HepG2 (cell line): Measurements from ENCODE around the gene PDE4D. TPM values are rescaled to one million over a fixed set of nuclear protein-coding genes. Genes with fewer than 3 reads are reported as not detected.

ENCODE experiments used
- ATAC-seq: fragments of 200-7000 bp; cut with Tn5 transposase; 3 replicates; pipeline ENCODE4 v1.9.1; 2020; ENCODE audit warnings: mild to moderate bottlenecking, moderate library complexity
- BruUV-seq: library from RNA; stranded (reverse); fragments of 400-500 nt; replicated peaks from 2 replicates; lab custom pipeline; 2021; lab: Mats Ljungman, UMichigan
- CTCF ChIA-PET: fragments of 300-600 bp; formaldehyde crosslinking; extraction: SDS; loops from one replicate; lab custom pipeline; 2021; ENCODE audit warnings: low total read pairs, inconsistent platforms, low intra/inter-chr PET ratio; lab: Yijun Ruan, JAX
- POLR2A ChIA-PET: fragments of 350-600 bp; sonication (Branson Sonifier 250); formaldehyde crosslinking; loops from one replicate; lab custom pipeline; 2020; ENCODE audit warnings: antibody characterized with exemption, inconsistent platforms; lab: Yijun Ruan, JAX
- DNase-seq: peaks from one replicate; pipeline ENCODE4 v3.0.0-alpha.2; 2015; ENCODE audit warnings: low spot score
- FAIRE-seq: peaks from 3 replicates; lab custom pipeline; 2011; peaks lifted over from hg19 to GRCh38; lab: Jason Lieb, UNC
- H2AFZ ChIP-seq: one replicate; pipeline ENCODE4 v1.6.1; 2011; ENCODE audit warnings: low read length, inconsistent platforms
- H3K27ac ChIP-seq: fragments of 300-600 bp; 3 replicates; pipeline ENCODE4 v1.8.0; 2011; ENCODE audit warnings: mixed run types, mild to moderate bottlenecking, mixed read lengths, low read length, inconsistent platforms; ENCODE audit not compliant: insufficient read depth; ENCODE audit errors: extremely low read length
- H3K27me3 ChIP-seq, 2 experiments: fragments of 200-600 bp in 1 of 2; 2 replicates in 1 of 2; 3 replicates in 1 of 2; pipeline versions ENCODE4 v1.6.0 to v1.8.0; 2011; ENCODE audit warnings: low read length in 2 of 2, mild to moderate bottlenecking in 2 of 2, moderate library complexity in 2 of 2, inconsistent platforms in 1 of 2; ENCODE audit not compliant: insufficient read depth in 2 of 2, control insufficient read depth in 1 of 2
- H3K36me3 ChIP-seq, 2 experiments: fragments of 200-600 bp in 1 of 2; replicated peaks in 1 of 2; 2 replicates in 1 of 2; 3 replicates in 1 of 2; pipeline versions ENCODE4 v1.5.1 to v1.8.0; 2011; ENCODE audit warnings: low read length in 2 of 2, inconsistent platforms in 1 of 2; ENCODE audit not compliant: insufficient read depth in 2 of 2, control insufficient read depth in 1 of 2
- H3K4me1 ChIP-seq: 2 replicates; pipeline ENCODE4 v1.5.1; 2012; ENCODE audit warnings: low read length, inconsistent platforms; ENCODE audit not compliant: insufficient read depth
- H3K4me2 ChIP-seq: 2 replicates; pipeline ENCODE4 v1.6.0; 2011; ENCODE audit warnings: low read depth, low read length, inconsistent platforms
- H3K4me3 ChIP-seq, 3 experiments: fragments of 200-600 bp in 1 of 3; sonication (generic), shearing (Covaris generic) in 1 of 3; replicated peaks in 1 of 3; 2 replicates each; pipeline ENCODE4 v1.5.1; 2011 to 2016; ENCODE audit warnings: low read length in 3 of 3, inconsistent platforms in 2 of 3, low read depth in 2 of 3, mild to moderate bottlenecking in 2 of 3, control low read depth in 1 of 3, mixed read lengths in 1 of 3; ENCODE audit not compliant: insufficient read depth in 1 of 3
- H3K79me2 ChIP-seq: one replicate; pipeline ENCODE4 v1.6.1; 2011; ENCODE audit warnings: low read length, inconsistent platforms; ENCODE audit not compliant: insufficient read depth
- H3K9ac ChIP-seq: 2 replicates; pipeline ENCODE4 v1.6.0; 2011; ENCODE audit warnings: mild to moderate bottlenecking, low read depth, low read length, inconsistent platforms; ENCODE audit not compliant: insufficient read depth
- H3K9me3 ChIP-seq: 2 replicates; pipeline ENCODE4 v1.5.1; 2012; ENCODE audit warnings: mild to moderate bottlenecking, low read length
- H4K20me1 ChIP-seq: 2 replicates; pipeline ENCODE4 v1.6.0; 2011; ENCODE audit warnings: inconsistent platforms, mild to moderate bottlenecking, low read length, moderate library complexity; ENCODE audit not compliant: insufficient read depth
- CAMTA2 ChIP-seq: sonication (generic); formaldehyde crosslinking; IDR thresholded peaks from 2 replicates; pipeline ENCODE4 v1.4.0; 2020; ENCODE audit warnings: mild to moderate bottlenecking, missing genetic modification reagents, borderline replicate concordance
- FOXA1 ChIP-seq, 2 experiments: fragments of 450-650 bp in 1 of 2; sonication (generic) in 1 of 2; formaldehyde crosslinking in 1 of 2; IDR thresholded peaks; 2 replicates each; pipeline versions ENCODE4 v1.4.0 to v1.6.1; 2016 to 2020; ENCODE audit warnings: missing genetic modification reagents in 1 of 2
- GPN1 ChIP-seq: sonication (generic); formaldehyde crosslinking; IDR thresholded peaks from 2 replicates; pipeline ENCODE4 v1.5.1; 2020; ENCODE audit warnings: missing genetic modification reagents, borderline replicate concordance
- GTF3A ChIP-seq: sonication (generic); formaldehyde crosslinking; conservative IDR thresholded peaks from 2 replicates; pipeline ENCODE4 v1.4.0; 2020; ENCODE audit warnings: mild to moderate bottlenecking, missing genetic modification reagents
- NFE2L1 ChIP-seq: sonication (generic); formaldehyde crosslinking; IDR thresholded peaks from 2 replicates; pipeline ENCODE4 v1.4.0; 2020; ENCODE audit warnings: missing genetic modification reagents, mild to moderate bottlenecking, borderline replicate concordance
- NFIC ChIP-seq: IDR thresholded peaks from 2 replicates; pipeline ENCODE4 v1.6.1; 2012; ENCODE audit warnings: mild to moderate bottlenecking, low read length, inconsistent platforms
- REL ChIP-seq: sonication (generic); formaldehyde crosslinking; conservative IDR thresholded peaks from 2 replicates; pipeline ENCODE4 v1.8.0; 2022; ENCODE audit warnings: mild to moderate bottlenecking, missing genetic modification reagents, moderate library complexity
- SCMH1 ChIP-seq: sonication (generic); formaldehyde crosslinking; IDR thresholded peaks from 2 replicates; pipeline ENCODE4 v1.9.0; 2021; ENCODE audit warnings: missing genetic modification reagents, mild to moderate bottlenecking, borderline replicate concordance
- TBL1XR1 ChIP-seq: fragments of 150-350 bp; IDR thresholded peaks from 2 replicates; pipeline ENCODE4 v1.6.1; 2014; ENCODE audit warnings: borderline replicate concordance, low read length; ENCODE audit not compliant: partially characterized antibody
- ZNF124 ChIP-seq: sonication (generic); formaldehyde crosslinking; IDR thresholded peaks from 2 replicates; pipeline ENCODE4 v1.4.0; 2020; ENCODE audit warnings: missing genetic modification reagents
- ZNF264 ChIP-seq: sonication (generic); formaldehyde crosslinking; IDR thresholded peaks from 2 replicates; pipeline ENCODE4 v1.4.0; 2020; ENCODE audit warnings: missing genetic modification reagents
- ZNF543 ChIP-seq: sonication (generic); formaldehyde crosslinking; IDR thresholded peaks from 2 replicates; pipeline ENCODE4 v1.4.0; 2020; ENCODE audit warnings: mild to moderate bottlenecking, missing genetic modification reagents
- ZNF766 ChIP-seq: sonication (generic); formaldehyde crosslinking; IDR thresholded peaks from 2 replicates; pipeline ENCODE4 v1.5.0; 2020; ENCODE audit warnings: missing genetic modification reagents, borderline replicate concordance
- WGBS: methylation state at CpG from one replicate; pipeline ENCODE4 v1.1.6; 2017; ENCODE audit warnings: low lambda C conversion rate; 5-methylcytosine and 5-hydroxymethylcytosine counted together
- in situ Hi-C: cut with HindIII; loops from 2 replicates; pipeline ENCODE4 v1.10.0; 2017; ENCODE audit warnings: low pct_unique_long_range_greater_than_20kb; ENCODE audit not compliant: extremely low pct_ligation_motif_present
- intact Hi-C: fragments of 100-400 bp; cut with micrococcal nuclease; formaldehyde crosslinking; loops from one replicate; pipeline ENCODE4 v1.10.0; 2022; ENCODE audit not compliant: unreplicated experiment
- polyA plus RNA-seq, 8 experiments: library from polyadenylated mRNA; depleted of rRNA in 3 of 8; stranded (reverse) in 7 of 8; unstranded in 1 of 8; fragments of >200 nt; fragmentation: Illumina TruSeq in 4 of 8; extraction: Trizol in 4 of 8; gene quantifications; 2 replicates each; pipeline versions ENCODE4 v1.2.1 to v1.2.3, GENCODE V29; 2011 to 2016; ENCODE audit warnings: low read depth in 4 of 8, missing spikeins in 1 of 8, mixed read lengths in 1 of 8; ENCODE audit not compliant: insufficient read depth in 1 of 8
- total RNA-seq, 5 experiments: library from RNA; depleted of rRNA; stranded (reverse); fragments of >200 nt; fragmentation: Illumina TruSeq; extraction: Trizol; gene quantifications; 2 replicates each; pipeline ENCODE4 v1.2.3, GENCODE V29; 2016; ENCODE audit warnings: low read depth in 1 of 5
- TF ChIP-seq, protein P1 (sequence below): IDR thresholded peaks from 2 replicates; pipeline ENCODE4 v1.6.1; 2016

PDE4D gene
- total and polyA plus RNA-seq, 2 of the 13 experiments (the other 11 are each of a cell fraction or from before 2014, with no cell fraction given) = 7.0 to 12.2 TPM

DNA sequence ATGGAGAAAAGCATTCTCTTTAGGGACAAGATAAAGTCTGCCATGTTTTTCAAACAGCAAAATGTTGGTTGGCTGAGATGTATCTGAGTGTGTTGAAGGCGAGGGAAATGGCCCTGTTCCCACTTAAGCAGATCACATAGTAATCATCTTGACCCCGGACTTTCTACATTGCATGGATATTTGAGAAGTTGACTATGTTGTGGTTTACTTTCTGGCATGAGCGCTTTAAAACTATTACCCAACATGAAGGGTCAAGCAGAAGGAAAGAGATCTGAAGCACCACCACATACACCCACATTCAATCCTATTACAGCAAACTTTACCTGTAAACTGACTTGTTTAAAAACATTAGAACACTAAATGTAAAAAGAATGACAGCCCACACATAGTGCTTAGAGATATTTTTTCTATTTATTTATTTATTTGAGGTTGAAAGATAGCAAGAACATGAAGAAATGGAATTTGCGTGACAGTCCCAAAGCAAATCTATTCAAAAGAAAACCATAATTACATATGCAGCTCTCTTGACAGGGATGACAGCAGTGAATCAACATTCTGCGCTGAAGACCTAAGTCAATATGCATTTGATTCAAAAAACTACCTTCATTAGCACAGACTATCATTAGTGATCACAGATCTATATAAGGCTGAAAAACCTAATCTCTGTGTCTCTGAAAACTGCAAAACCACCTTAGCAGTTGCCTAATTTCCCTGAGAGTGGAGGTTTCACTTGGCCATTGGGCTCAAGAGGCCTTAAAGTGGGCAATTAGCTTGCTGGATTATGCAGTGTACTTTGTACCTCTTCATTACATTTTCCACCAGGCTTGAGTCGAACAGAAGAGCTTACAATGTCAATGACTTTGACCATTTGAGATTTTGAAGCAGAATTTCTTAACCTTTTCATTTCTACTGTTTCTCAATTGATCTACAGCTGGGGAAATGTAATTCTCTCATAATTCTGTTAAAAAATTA, 195.0 kb downstream of the PDE4D start:
- H3K36me3 ChIP-seq = no peaks in the 10 kb centered on the region
- intact Hi-C loops (no loop called here), in situ Hi-C loops (no loop called here)
- no TSS peak for BruUV-seq
- no peaks in the 10 kb centered on the region for H4K20me1 ChIP-seq
- ChIA-PET CTCF (no interaction called here), POLR2A (no interaction called here)
- H3K9ac ChIP-seq = no peak overlapping the region
- H3K4me2 ChIP-seq = no peak overlapping the region
- no peak overlapping the region for H2AFZ ChIP-seq
- no peaks in the 10 kb centered on the region for H3K27me3 ChIP-seq
- H3K4me3 ChIP-seq = no peak overlapping the region
- TF ChIP-seq SCMH1 = no peak
- no peaks in the 10 kb centered on the region for H3K4me1 ChIP-seq
- no peak for ATAC-seq
- H3K79me2 ChIP-seq = no peaks in the 10 kb centered on the region
- FAIRE-seq = no peak
- WGBS = 66% methylated on average over 6 of the region's 6 CpGs
- H3K9me3 ChIP-seq = no peaks in the 10 kb centered on the region
- no peak overlapping the region for H3K27ac ChIP-seq
- no peak for DNase-seq

DNA sequence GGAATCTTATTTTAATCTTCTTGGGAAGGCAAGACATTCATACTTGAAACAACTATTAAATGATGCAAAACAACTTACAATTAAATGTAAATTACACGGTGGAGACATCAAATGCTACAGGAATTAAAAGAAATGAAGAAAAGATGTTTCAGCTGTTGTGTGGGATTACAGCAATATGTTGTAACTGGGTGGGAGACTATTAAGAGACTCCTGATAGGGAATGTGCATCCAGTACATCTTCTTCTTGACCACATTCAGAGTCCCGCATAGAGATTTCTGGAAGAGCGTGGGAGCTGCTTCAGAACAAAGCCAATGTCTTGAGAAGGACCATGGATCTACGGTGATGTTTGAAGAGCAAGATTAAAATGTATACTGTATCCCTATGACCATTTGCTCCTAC, 199.1 kb downstream of the PDE4D start:
- Histone ChIP-seq H3K9me3 (no peaks in the 10 kb centered on the region), H2AFZ (no peak overlapping the region)
- WGBS = 98% methylated on average over 4 of the region's 4 CpGs
- TF ChIP-seq GPN1 = no peak
- TF ChIP-seq NFE2L1 = no peak
- TF ChIP-seq GTF3A = no peak
- TF ChIP-seq REL (CRISPR knock-in tag) = no peak
- no peak for TF ChIP-seq ZNF543 (CRISPR knock-in tag)
- TF ChIP-seq TBL1XR1 = no peak
- TF ChIP-seq FOXA1 (IDR thresholded peaks at IDR 0.05) = no peak
- no peak for TF ChIP-seq FOXA1 (CRISPR knock-in tag; IDR thresholded peaks at IDR 0.05)
- TF ChIP-seq ZNF264 = no peak
- TF ChIP-seq, protein P1, sequence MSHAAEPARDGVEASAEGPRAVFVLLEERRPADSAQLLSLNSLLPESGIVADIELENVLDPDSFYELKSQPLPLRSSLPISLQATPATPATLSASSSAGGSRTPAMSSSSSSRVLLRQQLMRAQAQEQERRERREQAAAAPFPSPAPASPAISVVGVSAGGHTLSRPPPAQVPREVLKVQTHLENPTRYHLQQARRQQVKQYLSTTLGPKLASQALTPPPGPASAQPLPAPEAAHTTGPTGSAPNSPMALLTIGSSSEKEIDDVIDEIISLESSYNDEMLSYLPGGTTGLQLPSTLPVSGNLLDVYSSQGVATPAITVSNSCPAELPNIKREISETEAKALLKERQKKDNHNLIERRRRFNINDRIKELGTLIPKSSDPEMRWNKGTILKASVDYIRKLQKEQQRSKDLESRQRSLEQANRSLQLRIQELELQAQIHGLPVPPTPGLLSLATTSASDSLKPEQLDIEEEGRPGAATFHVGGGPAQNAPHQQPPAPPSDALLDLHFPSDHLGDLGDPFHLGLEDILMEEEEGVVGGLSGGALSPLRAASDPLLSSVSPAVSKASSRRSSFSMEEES (CRISPR knock-in tag) = no peak
- TF ChIP-seq ZNF124 (CRISPR knock-in tag) = no peak
- TF ChIP-seq NFIC = no peak
- TF ChIP-seq CAMTA2 (CRISPR knock-in tag) = no peak
- no peak for TF ChIP-seq ZNF766 (CRISPR knock-in tag)
- TF ChIP-seq, all 625 proteins: peak for 0
- Histone ChIP-seq H3K4me2 (no peak overlapping the region), H4K20me1 (no peaks in the 10 kb centered on the region), H3K4me3 (no peak overlapping the region), H3K79me2 (no peaks in the 10 kb centered on the region), H3K9ac (no peak overlapping the region), H3K27me3 (no peaks in the 10 kb centered on the region), H3K36me3 (no peaks in the 10 kb centered on the region), H3K4me1 (no peaks in the 10 kb centered on the region), H3K27ac (no peak overlapping the region)
- intact Hi-C loops = no loop called here
- no TSS peak for BruUV-seq
- DNase-seq (no peak), ATAC-seq (no peak), FAIRE-seq (no peak)
- CTCF ChIA-PET = no interaction called here
- POLR2A ChIA-PET = no interaction called here
- in situ Hi-C loops = no loop called here
